ENCODE results near the gene TIMM21.

- TF ChIP-seq CTCF (IDR thresholded peaks at IDR 0.05; ENCODE audit: poor library complexity) (no peak), EZH2phosphoT487 (IDR thresholded peaks at IDR 0.05; ENCODE audit: low read depth, severe bottlenecking, unreplicated experiment) (no peak), EZH2 (IDR thresholded peaks at IDR 0.05; ENCODE audit: borderline replicate concordance) (no peak)
Measured at GRCh38 chr18:74110976-74111375, 37.3 kb upstream of the TIMM21 start.

Data from hepatocyte (in vitro differentiated cells).